KBM-7 (cell line): ENCODE measurements around the gene KSR1.
"Not testable (repeated sequence)": the region's sequence is repeated elsewhere in the genome, so short reads cannot be mapped to it uniquely, and the experiment has no call there.

Experiments used
- DNase-seq: peaks from one replicate; pipeline ENCODE4 v3.0.0-alpha.2; 2015
- in situ Hi-C: fragments of 300-500 bp; cut with MboI; formaldehyde crosslinking; loops from 2 replicates; pipeline ENCODE4 v1.14.3; 2020; ENCODE audit warnings: low sequenced_read_pairs, low pct_unique_long_range_greater_than_20kb, mixed read lengths

KSR1 gene

DNA sequence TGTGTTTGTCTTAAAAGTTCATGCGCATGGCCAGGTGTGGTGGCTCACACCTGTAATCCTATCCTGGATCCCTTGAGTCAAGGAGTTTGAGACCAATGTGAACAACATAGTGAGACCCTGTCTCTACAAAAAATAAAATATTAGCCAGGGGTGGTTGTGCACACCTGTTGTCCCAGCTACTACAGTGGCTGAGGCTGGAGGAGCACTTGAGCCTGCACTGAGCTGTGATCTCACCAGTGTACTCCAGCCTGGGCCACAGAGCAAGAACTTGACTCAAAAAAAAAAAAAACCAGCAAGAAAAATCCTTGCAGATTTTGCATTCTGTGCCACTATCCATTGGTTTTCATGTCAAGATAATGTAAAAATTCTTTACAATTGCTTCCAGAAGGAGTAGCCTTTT is 8.2 kb downstream of the KSR1 start:
- DNase-seq = no peak
- in situ Hi-C loops = no loop called here

DNA sequence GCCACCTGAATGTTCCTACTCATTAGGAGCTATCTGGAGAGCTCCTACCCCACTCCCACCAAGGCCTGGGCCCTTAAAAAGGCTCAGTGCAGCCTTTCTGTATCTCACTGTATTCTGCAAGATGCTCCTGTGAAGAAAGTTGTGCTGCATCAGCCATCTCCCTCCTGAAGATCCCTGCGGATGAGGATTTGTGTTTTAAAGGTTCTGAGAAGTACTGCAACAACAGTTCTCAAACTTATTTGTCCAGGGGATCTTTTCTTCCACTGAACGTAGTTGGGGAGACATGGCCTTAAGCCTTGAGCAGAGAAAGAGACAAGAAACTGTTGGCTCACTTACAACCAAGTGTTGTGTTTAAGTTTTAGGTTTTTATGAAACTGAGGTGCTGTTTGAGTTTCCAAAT is 9.6 kb downstream of the KSR1 start:
- DNase-seq, in situ Hi-C loops: not testable (repeated sequence)

DNA sequence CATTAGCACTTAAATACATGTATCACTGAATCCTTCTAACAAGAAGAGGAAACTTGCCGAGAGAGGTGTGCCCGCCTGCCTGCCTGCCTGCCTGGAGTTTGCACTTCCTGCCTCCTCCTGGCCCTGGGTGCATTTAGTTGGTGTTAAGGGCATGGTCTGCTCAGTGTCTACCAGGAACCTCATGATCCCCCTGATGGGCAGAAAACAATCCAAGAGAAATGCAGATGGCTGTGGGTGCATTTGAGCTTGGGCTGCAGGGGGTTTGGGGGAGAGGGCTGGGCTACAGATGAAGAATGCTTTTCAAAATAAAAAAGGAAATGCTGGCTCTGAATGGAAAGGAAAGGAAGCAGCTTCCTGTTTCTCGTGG is 10.1 kb downstream of the KSR1 start:
- in situ Hi-C loops = no loop called here
- DNase-seq = no peak

DNA sequence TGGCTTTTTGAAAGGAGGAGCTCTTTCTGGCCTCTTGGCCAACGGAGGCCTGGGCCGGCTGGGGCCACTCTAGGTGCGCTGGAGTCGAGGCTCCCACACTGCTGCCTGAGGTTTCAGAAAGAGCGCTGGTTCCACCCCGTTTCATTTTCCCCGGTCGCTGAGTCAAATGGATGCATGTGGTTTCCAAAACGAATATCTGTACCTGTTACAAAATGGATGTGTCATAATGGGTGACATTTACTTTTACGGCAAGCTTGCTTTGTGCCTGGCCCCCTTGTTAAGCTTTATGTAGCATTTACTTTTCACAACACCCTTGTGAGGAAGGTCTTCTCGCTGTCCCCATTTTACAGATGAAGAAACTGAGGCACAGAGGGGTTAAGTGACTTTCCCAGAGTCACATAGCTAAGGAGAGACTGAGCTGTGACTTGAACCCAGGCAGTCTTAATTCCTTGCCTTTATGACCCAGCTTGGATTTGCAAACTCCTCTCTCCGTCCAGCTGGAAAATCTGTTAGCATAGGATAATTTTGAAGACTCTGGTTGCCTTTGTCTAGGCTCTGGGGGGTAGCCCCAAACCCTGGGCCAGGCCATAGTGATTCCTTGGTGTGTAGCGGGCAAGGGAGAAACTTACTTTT is 10.6 kb downstream of the KSR1 start:
- in situ Hi-C loops = no loop called here
- peak; percentile 74 for DNase-seq

DNA sequence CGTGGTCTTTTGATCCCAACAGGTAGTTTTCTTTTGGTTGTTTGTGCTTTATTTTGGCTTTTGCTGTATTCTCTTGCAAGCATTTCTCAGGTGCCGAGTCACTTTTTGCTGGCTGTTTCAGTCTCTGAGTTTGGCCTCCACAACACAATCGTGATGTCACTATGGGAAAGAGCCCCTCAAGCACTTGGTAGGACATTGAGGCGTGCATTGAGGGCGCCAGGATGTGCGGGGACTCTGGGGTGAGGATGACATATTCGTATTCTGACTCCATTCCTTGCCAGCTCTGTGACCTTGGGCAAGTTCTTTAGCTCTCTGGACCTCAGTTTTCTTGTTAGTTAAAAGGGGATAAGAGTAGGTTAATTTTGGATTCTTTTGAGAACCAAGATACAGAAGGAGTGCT is 13.0 kb downstream of the KSR1 start:
- in situ Hi-C loops = no loop called here

DNA sequence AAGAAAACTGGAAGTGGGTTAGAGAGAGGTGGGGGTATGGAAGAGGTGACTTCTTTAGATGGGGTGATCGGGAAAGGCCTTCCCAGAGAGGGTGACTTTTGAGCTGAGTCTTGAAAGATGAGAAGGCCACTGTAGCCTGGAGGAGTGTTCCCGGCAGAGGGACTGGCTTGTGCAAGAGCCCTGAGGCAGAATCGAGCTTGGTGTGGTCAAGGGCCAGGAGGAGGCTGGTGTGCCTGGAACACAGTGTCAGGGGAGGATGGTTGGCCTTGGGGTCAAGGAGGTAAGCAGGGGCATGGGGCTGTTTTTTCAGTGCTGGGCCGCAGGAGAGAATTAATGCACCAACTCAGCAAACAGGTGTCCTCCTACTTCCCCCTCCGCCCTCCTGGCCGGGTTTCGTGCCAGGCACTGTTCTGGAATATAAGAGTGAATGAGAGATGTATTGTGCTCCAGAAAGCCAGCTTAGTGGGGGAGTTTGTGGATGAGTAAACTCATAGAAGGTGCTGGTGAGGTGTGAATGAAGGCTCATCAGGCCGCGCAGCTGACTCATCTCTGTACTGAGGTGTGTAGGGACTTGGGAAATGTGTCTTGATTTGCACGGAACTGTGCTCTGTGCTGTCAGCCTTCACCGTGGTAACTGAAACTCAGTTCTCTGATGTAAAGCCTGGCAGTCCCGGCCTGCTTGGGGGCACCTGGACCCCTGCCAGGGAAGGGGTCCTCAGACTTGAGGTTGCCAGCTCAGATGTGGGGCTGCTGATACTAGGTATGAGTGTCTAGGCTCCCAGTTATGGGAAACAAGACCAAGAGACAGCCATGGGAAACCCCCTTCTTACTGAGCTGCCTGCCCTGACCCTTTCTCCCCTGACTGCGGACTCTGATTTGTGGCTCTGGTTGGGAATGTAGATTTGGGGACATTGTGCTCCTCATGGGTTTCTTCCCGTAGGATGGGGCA is 15.3 kb downstream of the KSR1 start:
- no peak for DNase-seq
- in situ Hi-C loops = no loop called here

More for the DNA sequence above, 13.0 kb downstream of the KSR1 start:
- DNase-seq = no peak

DNA sequence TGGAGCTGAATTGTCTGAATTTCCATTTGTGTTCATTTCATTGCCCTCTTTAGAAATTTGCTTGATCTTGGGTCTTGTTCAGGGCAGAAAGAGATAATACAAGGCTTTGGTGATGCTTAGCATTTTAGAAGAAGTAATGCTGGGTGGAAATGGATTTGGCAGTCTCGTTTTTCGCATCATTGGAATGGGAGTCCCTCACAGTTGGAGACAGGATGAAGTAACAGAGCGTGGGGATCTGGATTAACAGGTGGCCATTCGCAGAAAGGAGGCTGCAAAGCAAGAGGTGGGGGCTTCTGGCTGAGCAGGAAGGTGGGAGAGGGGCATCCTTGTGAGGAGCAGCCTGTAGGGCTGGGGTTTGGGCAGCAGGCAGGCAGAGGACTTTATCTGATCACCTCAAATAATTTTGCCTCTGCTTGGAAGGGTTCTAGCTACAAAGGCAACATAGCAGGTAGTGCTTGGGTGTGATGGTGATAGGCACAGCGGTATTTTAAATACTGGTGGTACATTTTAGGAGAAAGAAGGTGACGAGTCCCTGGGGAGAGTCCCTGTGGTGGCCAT is 17.0 kb downstream of the KSR1 start:
- in situ Hi-C loops = no loop called here
- no peak for DNase-seq

DNA sequence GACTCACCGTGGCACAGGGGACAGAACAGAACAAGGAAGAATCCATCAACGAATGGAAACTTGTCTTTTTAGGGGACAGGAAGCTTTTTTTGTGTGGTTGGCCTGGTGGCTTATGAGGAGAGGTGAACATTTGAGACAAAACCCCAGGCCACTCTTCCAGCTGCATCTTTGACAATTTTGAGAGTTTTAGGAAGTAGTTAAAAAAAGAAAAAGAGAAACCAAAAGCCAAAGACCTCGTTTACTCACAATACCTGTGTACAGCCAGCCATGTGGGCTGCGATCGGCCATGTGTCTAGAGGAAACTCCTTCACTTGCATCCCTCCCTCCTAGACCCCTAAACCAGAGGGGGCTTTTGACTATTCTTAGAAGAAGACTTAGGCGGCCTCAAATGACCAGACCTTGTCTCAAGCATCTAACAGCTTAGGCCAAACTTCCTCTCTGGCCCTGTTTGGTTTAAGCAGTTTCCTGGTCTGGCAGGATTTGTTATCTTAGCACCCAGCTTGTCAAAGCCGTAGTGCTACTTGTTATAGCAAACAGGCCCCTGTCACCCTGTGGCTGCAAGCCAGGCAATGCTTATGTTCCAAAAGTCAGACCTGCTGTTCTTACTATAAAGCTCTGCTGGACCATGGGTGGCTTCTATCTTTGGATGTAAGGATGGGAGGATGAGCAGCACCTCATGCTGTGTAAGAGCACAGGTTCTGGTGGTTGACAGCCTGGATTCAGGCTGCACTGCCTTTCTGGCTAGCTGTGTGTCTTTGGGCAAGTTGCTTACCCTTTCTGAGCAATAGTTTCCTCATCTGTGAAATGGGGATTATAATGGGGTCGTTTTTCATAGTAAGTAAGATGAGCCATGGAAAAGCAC is 17.7 kb downstream of the KSR1 start:
- in situ Hi-C loops = no loop called here
- peak; percentile 94 for DNase-seq

DNA sequence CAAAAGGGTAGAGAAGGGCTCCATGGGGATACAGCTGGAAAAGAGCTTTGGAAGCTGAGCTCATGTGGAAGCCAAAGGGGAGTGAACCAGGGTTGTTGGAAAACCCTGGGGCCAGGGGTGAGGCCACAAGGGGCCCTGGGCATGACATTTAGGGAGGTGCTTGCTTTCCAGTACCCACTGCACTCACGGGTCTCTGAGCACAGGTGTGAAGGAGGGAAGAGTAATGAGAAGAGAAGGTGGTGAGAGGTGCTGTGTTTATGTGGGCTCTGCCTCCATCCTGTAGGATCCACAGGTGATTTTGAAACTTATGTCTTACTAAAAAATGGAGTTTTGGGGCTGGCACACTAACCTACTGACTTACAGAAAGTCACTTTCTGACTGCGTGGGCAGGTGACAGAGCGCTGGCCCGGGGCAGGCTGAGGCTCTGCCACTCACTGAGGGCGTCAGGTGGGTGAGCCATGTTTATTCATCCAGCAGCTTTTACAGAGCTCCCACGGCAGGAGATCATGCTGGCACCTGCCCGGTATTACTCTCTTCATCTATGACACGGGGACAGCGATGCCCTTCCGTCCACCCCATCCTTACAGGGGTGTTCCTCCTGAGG is 18.9 kb downstream of the KSR1 start:
- DNase-seq = no peak
- in situ Hi-C loops = no loop called here

DNA sequence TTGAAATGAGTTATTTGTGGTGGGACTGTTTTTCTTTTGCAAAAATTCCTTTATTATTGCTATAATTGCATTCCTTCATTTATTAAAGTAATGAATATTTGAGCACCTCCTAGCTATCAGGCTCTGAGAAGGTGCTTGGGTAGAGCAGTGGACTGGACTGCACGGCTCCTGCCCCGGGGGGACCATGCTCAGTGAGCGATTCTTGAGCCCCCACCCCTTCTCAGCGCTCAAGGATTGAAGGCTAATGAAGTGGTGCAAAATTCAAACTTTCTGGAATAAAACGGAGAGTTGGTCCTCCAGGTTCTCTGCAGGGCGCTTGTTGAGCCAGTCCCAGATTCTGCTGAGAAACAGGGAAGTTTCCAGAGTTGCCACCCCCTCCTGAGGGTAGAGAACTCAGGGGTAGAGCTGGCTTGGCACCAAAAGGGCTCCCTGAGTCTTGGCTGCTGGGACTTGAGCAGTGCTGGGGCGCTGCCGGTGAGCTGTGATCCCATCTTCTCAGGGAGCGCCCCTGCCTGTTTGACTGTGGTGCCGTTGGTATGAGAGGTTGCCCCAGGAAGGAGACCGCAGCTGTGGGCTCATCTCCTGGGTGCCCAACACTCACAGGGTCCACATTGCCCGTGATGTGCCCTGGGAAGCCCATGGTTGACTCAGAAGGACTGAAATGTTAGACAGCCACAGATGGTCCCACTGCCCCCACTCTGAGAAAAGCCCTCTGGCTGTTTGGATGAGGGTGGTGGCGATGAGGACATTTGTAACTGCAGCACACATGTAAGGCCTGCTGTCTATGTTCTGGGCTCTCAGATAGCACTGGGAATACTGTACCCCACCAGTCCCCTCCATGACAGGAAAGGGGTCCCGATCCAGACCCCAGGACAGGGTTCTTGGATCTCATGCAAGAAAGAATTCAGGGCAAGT is 20.0 kb downstream of the KSR1 start:
- no peak for DNase-seq
- in situ Hi-C loops = no loop called here

DNA sequence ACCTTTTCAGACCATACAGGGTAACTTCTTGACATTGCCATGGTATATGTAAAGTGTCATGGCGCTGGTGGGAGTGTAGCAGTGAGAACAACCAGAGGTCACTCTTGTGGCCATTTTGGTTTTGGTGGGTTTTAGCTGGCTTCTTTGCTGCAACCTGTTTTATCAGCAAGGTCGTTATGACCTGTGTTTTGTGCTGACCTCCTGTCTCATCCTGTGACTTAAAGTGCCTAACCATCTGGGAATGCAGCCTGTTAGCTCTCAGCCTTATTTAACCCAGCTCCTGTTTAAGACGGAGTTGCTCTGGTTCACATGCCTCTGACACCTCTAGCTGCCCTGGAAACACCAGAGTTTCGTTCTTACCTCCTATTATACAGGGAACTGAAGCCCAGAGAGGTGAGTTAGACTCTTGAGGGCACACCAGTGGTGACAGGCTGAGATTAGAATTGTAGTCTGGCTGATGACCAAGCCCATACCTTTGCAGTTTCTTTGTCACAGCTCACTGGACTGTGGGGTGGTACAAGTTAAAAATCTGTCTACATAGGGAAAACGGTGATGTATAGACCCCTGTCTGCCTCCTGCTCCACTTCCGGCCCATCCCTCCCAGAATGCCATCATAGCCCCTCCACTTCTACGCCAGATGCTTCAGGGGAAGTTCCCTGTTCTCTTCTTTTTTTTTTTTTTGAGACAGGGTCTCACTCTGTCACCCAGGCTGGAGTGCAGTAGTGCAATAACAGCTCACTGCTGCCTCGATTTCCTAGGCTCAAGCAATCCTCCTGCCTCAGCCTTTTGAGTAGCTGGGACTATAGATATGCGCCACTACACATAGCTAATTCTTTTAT is 21.0 kb downstream of the KSR1 start:
- in situ Hi-C loops = no loop called here
- no peak for DNase-seq

DNA sequence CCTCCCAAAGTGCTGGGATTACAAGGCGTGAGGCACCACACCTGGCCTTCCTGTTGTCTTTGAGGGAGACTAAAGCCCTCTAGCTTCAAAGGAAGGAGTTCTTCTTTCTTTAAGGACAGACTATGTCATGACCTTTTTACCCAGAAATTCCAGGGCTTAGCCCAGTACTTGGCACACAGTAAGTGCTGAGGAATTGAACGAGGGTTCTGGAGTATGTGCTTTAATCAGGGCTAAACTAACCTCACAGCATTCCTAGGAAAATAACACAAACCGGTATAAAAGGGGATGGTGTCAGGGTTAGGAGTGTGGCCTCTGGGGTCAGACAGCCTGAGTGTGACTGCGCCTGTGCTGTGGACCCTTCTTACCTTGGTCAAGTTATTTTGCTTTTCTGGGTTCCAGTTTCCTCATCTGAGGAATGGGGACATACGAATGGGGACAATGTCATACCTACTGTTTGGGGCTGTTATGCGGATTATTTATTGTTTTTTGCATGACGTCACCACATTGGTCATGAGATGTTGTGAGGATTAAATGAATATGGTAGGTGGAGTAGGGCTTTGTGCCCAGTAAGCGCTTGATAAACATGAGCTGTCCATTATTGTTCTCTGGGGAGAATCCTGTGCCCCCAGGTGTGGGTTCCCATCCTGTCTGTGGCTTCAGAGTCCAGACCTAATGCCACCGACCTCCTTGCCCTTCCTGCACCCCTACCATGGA is 21.9 kb downstream of the KSR1 start:
- in situ Hi-C loops = no loop called here
- no peak for DNase-seq

DNA sequence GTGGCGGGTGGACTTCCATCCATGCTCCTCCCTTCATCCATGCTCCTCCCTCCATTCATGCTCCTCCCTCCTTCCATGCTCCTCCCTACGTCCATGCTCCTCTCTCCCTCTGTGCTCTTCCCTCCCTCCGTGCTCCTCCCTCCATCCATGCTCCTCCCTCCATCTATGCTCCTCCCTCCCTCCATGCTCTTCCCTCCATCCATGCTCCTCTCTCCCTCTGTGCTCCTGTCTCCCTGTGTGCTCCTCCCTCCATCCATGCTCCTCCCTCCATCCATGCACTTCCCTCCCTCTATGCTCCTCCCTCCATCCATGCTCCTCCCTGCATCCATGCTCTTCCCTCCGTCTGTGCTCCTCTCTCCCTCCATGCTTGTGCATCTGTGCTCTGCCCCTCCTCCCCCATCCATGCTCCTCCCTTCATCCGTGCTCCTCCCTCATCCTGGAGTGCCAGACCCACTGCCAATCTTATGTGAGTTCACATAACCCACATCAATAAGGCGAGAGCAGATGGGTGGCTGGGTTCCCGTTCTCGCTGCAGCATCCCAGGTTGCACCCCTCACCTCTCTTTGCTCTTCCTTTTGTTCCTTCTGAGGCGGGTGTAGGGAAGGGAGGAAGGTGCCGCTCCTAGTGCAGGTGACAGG is 22.8 kb downstream of the KSR1 start:
- DNase-seq = no peak
- in situ Hi-C loops = no loop called here

DNA sequence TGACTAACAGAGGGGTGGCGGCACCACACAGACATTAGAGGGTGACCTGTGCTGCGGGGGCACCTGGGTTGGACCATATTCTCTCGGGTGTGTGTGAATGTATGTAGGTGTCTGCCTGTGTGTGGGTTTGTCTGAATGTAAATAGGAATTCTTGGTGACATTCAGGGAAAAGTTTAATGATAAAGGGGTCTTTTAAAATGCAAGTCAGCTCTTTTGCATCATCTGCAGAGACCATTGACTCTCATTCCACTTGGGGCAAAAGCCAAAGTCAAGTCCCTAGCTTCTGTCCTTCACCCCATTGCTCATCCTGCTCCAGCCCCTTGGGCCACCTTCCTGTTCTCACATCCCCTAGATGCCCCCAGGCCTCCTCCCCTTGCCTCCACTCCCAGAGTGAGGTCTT is 23.6 kb downstream of the KSR1 start:
- no peak for DNase-seq
- in situ Hi-C loops = no loop called here

DNA sequence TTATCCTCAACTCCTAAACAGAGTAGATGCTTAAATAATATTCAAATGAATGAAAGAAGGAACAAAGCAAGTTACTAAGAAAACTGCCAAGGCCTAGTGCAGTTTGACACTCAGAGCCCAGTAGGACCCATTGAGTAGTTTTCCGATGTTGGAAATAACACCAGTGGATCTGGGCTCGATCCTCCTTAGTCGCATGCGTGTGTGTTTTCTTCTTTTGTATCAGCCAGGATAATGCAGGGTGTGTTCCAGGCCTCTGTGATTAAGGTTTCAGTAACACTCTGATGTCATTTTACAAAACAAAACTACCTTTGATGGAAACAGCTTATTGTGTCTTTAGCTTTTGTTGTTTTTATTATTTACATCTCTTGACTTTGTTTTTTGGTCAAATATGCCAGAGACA is 24.5 kb downstream of the KSR1 start:
- DNase-seq = no peak
- in situ Hi-C loops = no loop called here

DNA sequence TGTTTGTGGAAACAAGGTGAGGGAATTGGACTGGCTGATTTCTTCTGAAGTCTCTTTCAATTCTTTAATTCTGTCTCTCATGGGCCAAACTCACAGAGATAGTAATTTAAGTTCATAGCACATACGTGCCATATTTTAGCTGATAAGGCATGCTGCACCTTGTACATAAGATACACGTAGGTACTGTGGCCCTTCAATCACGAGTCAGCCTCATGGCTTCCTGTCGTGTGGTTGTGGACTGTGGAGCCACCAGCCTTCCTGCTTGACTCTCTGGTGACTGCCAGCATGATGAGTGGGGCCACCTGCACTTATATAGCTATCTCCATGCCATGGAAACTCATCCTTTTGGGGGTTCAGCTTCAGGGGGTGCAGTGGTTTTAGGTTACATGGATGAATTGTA is 25.1 kb downstream of the KSR1 start:
- in situ Hi-C loops = no loop called here
- peak; percentile 30 for DNase-seq
